ENCODE data around the gene USHBP1.
"Not testable (repeated sequence)": the region's sequence is repeated elsewhere in the genome, so short reads cannot be mapped to it uniquely, and the experiment has no call there.

USHBP1 gene

DNA sequence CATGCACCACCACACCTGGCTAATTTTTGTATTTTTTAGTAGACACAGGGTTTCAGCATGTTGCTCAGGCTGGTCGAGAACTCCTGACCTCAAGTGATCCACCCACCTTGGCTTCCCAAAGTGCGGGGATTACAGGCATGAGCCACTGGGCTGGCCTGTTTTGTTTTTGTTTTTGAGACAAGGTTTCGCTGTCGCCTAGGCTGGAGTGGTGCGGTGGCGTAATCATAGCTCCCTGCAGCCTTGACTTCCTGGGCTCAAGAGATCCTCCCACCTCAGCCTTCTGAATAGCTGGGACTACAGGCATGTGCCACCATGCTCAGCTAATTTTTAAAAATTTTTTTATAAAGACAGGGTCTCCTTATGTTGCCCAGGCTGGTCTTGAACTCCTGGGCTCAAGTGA lies 31.0 kb upstream of the USHBP1 start:
- not testable (repeated sequence) for FAIRE-seq

DNA sequence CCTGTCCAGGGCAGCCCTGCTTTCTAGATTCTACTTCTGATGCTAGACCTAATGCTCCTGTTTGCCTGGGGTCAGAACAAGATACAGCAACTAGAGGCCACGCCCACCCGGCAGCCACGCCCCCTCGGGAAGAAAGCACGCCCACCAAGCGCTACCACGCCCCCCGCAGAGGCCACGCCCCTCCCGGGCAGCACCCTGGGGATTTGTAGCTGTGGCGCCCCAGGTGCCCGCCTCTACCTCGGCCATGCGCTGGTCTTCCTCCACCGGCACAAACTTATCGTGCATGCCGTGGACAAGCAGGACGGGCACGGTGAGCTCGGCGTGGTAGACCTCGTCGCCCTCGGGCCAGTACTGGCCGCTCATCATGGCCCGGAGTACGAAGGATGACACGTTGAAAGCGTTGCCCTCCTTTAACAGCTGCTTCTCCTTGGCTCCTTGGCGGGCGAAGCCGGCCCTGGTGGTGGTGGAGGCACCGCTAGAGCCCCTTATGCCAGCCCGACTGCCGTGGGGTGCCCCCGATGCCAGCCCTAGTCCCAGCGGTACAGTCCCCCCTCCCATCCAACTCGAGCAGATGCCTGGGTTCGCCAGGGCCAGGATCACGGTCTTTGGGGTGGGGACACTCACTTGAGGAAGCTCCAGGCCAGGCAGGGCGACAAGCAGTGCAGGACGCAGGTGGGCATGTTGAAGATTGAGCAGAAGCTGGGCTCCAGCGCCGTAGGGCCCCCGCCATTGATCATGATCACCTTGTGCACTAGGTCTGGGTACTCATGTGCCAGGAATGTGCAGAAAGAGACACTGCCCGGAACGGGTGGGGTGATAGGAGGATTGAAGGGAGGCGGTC lies 29.7 kb upstream of the USHBP1 start:
- no peak for FAIRE-seq

DNA sequence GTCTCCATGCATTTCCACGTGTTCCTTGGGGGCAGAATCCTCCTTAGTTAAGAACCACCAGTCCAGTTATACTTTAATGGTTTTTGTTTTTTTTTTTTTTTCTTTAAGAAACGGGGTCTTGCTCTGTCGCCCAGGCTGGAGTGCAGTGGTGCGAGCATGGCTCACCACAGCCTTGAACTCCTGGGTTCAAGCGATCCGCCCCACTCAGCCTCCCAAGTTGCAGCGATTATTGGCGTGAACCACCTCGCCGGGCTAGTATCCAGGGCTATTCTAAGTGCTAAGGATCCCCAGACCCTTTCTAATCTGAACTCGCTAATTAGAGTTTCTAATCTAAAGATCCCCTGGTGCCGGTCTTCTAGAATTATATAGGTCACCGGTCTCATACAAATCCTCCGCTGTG lies 29.1 kb upstream of the USHBP1 start:
- FAIRE-seq: no peak

GRCh38 chr19:17292301-17293074 lies 27.9 kb upstream of the USHBP1 start:
- no peak for FAIRE-seq

- no peak for FAIRE-seq
Observed at GRCh38 chr19:17289489-17289888, 24.9 kb upstream of the USHBP1 start.

GRCh38 chr19:17286752-17287151 lies 22.2 kb upstream of the USHBP1 start:
- FAIRE-seq: no peak

DNA sequence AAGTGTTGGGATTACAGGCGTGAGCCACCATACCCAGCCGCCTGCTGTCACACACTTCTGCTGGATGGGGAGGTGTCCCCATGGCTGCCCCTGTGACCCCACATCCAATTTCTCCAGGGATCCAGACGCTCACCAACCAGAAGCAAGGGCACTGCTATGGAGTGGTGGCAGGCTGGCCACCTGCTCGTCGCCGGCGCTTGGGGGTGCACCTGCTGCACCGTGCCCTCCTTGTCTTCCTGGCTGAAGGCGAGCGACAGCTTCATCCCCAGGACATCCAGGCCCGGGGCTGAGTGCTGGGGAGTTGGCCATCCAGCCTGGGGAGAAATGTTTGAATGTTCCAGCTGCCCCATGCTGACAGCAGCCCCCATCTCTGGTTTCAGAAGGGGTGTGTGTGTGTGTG lies 21.7 kb upstream of the USHBP1 start:
- no peak for FAIRE-seq

DNA sequence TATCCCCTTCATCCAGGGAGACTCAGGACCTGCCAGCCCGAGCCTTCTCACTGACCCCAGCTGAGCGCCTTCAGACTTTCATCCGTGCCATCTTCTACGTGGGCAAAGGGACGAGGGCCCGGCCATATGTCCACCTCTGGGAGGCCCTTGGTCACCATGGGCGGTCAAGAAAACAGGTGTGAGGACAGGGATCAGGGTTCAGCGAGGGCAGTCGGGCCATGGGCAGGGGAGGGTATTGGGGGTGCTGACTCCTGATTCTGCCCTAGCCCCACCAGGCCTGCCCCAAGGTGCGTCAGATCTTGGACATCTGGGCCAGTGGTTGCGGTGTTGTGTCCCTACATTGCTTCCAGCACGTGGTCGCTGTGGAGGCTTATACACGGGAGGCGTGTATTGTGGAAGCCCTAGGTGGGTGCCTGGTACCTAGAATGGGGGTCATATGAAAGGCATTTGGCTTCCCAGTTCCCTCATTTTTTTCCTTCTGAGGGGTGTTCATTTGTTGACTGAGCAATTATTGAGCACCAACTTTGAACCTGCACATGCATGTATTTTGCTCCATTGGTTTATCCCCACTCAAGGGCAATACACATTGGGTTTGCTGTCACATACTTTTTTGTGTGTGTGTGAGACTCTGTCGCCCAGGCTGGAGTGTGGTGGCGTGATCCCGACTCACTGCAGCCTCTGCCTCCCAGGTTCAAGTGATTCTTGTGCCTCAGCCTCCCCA lies 21.0 kb upstream of the USHBP1 start:
- FAIRE-seq: no peak

DNA sequence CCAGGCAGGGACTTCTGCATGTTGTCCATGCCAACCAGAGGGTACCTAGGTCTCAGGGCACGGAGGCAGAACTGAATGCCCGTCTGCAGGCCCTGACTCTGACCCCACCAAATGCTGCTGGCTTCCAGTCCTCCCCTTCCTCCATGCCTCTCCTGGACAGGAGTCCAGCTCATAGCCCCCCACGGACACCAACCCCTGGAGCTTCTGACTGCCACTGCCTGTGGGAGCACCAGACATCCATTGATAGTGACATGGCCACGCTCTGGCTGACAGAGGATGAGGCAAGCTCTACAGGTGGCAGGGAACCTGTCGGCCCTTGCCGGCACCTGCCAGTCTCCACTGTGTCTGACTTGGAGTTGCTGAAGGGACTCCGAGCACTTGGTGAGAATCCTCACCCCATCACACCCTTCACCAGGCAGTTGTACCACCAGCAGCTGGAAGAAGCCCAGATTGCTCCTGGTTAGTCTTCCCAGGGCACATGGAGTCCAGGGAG lies 19.0 kb upstream of the USHBP1 start:
- no peak for FAIRE-seq

- no peak for FAIRE-seq
Observed at GRCh38 chr19:17282488-17283125, 18.1 kb upstream of the USHBP1 start.

DNA sequence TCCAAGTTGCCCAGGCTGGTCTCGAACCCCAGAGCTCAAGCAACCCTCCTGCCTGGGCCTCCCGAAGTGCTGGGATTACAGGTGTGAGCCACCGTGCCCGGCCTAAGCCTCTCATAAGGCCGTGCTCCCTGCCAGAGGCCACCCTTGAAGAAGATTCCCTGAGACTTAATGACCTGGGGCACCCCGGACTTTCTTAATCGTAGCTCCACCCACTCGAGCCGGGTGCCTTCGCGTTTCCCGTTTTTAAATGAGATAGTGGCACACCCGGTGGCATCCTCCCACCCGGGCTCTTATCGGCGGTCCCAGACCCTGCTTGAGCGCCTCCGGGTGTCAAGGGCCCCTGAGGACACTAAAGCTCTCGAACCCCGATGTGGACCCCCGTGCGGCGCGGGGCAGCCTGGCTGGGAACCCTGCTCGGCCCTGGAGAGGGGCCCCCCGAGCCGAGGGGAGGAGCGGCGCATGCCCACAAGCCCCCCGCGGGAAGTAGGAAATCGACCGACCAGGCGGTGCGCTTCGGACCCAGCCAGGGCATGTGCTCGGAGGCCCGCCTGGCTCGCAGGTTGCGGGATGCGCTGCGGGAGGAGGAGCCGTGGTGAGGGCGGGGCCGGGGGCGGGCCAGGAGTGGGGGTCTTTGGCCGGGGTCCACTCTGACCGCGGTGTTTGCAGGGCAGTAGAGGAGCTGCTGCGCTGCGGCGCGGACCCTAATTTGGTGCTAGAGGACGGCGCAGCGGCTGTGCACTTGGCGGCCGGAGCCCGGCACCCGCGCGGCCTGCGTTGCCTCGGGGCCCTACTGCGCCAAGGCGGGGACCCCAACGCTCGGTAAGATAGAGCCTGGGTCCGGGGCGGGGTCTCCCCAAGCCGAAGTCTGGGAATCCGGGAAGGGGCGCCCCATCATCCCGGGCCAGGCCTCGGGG lies 17.1 kb upstream of the USHBP1 start, which contains the start of gene ANKLE1:
Gene ANKLE1 (plus strand): TSS at position 511 of the 914 bp plus-strand sequence. CDS start 20 bp downstream, at position 531.
- no peak for FAIRE-seq

DNA sequence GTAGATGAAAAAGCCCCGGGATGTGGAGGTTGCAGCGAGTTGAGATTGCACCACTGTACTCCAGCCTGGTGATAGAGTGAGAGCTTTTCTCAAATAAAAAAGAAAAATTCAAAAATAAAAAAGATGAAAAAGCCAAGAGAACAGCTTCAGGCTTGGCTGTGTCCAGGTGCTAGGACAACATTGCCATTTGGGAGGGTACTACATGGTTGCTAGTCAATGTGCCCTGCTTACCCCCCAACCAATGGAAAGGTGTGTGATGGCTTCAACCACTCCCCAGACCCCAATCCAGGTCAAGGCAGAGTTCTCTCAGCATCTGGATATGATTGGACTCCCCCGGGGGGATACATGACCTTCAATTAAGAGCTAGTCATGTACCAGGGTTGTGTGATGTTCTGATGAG lies 14.9 kb upstream of the USHBP1 start:
- no peak for FAIRE-seq

- FAIRE-seq: no peak
Observed at GRCh38 chr19:17275441-17276175, 11.1 kb upstream of the USHBP1 start.

DNA sequence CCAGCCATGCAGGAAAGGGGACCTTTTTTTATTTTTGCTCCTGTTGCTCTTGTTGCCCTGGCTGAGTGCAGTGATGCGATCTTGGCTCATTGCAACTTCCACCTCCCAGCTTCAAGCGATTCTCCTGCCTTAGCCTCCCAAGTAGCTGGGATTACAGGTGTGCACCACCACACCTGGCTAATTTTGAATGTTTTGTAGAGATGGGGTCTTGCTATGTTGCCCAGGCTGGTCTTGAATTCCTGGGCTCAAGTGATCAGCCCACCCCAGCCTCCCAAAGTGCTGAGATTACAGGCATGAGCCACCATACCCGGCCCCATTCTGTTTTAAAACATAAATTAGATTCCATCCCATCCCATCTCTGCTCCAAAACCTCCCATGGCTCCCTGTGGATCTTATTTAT lies 10.3 kb upstream of the USHBP1 start:
- FAIRE-seq: not testable (repeated sequence)

GRCh38 chr19:17268754-17269153 lies 4.2 kb upstream of the USHBP1 start:
- FAIRE-seq: no peak

DNA sequence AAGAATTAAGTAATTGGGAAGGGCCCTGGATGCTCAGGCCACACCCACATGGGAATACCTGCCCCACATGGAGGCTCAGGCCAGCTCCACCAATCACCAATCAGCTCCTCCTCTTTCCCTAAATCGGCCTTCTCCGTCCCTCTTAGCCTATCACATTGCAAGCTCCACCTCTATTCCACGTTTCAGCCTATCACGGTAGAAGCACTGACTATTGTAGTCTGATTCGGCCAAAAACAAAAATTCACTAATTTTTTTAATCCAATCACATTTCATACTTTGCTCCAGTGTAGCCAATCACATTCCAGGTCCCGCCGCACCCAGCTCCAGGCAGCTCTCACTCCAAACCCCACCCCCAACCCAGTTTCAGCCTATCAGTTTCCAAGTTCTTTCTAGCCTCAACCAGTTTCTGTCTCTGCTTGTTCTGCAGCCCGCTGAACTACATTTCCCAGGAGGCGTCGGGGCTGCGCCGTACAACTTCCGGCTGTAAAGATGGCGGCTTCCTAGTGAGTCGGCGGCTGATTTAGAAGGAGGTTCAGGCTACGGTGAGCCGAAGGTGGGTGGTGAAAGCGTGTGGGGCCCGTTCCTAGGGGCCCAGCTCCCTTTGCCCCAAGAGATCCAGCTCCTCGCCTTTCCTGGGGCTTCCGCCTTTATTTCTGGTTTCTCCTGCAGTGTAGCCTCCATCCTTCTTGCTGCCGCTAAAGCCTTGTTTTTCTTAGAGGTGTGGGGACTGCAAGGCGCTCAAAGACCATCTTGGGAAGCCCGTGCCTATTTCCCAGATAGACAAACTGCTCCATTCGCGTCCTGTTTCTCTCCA lies 2.6 kb upstream of the USHBP1 start, which contains the start of gene BABAM1:
Gene BABAM1 (plus strand): TSS at position 469 of the 814 bp plus-strand sequence. CDS start 1,364 bp downstream, outside the sequence.
- peak; percentile 98 for FAIRE-seq

- FAIRE-seq: no peak
Observed at GRCh38 chr19:17266589-17266974, 2.0 kb upstream of the USHBP1 start.

- no peak for FAIRE-seq
Observed at GRCh38 chr19:17266026-17266425, 1.5 kb upstream of the USHBP1 start.

- FAIRE-seq: no peak
Observed at GRCh38 chr19:17263712-17264640, 569 bp downstream of the USHBP1 start.
